Measurements from ENCODE around the gene PADI1.

DNA sequence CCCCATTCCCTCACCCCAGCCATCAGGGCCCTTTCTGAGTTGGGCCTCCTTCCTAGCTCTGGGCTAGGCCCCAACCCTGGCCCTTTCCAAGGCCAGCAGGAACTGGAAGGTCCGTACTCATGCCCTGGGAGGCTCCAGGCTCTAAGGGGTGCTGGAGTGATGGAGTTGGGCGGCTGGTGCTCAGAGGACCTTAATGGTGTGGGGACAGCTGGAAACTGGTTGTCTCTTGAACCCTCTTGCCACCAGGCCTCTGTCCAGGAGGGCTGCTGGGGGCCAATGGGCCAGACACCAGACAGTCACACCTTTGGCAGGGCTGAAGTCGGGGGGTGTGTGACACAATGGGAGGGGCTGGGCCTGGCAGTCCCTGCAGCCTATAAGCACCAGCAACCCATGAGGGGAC is 9.2 kb upstream of the PADI1 start:
- TF ChIP-seq, protein P1, sequence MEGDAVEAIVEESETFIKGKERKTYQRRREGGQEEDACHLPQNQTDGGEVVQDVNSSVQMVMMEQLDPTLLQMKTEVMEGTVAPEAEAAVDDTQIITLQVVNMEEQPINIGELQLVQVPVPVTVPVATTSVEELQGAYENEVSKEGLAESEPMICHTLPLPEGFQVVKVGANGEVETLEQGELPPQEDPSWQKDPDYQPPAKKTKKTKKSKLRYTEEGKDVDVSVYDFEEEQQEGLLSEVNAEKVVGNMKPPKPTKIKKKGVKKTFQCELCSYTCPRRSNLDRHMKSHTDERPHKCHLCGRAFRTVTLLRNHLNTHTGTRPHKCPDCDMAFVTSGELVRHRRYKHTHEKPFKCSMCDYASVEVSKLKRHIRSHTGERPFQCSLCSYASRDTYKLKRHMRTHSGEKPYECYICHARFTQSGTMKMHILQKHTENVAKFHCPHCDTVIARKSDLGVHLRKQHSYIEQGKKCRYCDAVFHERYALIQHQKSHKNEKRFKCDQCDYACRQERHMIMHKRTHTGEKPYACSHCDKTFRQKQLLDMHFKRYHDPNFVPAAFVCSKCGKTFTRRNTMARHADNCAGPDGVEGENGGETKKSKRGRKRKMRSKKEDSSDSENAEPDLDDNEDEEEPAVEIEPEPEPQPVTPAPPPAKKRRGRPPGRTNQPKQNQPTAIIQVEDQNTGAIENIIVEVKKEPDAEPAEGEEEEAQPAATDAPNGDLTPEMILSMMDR (IDR thresholded peaks at IDR 0.05; ENCODE audit: insufficient read depth, low read depth, low read length): no peak
- no peak for TF ChIP-seq EZH2 (IDR thresholded peaks at IDR 0.05; ENCODE audit: insufficient read depth, low read length)
